DMS79 treated with DMSO at 0.1 percent for 48 hours (cell line): Measurements from ENCODE around the gene KLHL7.
"Not testable (repeated sequence)": the region's sequence is repeated elsewhere in the genome, so short reads cannot be mapped to it uniquely, and the experiment has no call there.

Experiments
- DNase-seq: peaks from one replicate; lab custom pipeline; 2025; lab: John Stamatoyannopoulos, UW

Gene KLHL7

DNA sequence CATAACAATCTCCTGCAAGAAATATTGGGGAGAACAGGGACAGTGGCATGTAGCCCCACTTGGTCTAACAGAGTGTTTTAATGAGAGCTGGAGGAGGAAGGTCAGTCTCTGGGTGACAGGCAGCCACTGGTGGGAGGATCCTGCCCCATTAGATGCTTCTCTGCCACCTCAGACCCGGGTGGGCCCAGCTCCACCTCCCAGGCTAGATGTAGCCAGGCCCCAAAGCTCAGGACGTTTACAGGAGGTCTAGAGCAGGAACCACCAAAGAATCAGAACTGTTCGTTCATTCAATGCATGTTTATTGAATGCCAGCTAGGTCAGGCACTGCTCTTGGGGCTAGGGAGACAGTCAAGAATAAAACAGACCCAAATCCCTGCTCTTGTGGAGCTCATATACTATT lies 112.6 kb downstream of the KLHL7 start:
- DNase-seq: no peak

DNA sequence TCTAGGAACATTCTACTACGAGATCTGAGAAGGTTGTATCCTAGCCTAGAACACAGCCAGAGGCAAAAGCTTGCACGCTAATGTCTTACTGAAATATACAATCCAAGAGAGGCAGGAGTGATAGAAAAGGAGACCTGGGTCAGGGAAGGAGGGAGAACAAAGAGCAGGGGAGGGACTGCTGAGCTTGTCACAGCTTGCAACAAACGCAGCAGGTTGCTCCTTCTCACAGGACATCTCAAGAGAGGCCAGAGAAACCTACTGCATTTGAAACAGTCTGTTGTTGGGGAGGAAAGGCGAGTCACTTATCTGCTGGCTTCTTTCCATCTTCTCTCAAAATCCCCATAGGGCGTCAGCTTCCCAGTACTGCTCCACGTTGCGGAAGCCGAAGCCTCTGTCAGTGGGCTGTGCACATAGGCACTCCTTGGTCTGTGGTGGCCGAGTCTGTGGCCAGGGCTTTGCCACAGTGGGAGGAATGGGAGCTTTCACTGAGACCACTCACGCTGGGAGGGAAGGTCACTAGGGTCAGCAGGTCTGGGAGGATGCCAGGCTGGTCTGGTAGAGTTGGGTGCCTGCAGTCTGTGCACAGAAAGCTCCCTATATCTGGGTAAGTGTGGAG lies 115.2 kb downstream of the KLHL7 start:
- DNase-seq: no peak

DNA sequence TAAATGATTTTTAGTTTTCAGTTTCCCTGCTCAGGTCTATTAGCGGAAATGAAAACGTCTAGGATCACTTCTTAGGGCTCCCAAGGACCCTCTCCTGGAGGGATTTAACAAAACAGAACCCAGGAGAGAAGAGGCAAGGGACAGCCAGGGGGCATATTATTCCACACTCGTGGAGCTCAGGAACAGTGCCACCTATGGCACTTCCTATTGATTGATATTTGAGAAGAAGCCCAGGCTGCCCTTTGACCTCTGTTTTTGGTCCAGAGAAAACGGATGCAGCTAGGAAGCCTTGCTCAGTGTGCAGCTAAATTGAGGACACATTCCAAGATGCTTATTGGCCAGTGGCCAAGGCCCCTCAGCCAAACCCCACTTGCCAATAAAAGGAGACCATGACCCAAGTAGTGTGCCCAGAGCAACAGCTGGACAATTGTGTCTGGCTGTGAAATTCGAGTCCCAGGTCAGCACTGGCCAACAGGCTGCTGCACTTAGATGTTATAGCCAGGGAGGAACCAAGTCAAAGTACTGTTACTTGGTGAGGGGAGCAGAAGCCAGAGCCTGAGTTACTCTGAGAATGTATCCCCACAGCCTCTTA lies 117.0 kb downstream of the KLHL7 start:
- DNase-seq: no peak

DNA sequence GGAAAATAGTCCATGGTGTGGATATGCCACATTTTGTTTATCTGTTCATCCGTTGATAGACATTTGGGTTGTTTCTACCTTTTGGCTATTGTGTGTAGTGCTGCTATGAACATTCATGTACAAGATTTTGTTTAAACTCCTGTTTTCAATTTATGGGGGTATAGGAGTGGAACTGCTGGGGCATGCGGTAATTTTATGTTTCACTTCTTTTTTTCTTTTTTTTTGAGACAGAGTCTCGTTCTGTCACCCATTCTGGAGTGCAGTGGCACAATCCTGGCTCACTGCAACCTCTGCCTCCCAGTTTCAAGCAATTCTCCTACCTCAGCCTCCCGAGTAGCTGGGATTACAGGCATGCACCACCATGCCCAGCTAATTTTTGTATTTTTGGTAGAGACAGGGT lies 118.8 kb downstream of the KLHL7 start:
- DNase-seq: not testable (repeated sequence)

DNA sequence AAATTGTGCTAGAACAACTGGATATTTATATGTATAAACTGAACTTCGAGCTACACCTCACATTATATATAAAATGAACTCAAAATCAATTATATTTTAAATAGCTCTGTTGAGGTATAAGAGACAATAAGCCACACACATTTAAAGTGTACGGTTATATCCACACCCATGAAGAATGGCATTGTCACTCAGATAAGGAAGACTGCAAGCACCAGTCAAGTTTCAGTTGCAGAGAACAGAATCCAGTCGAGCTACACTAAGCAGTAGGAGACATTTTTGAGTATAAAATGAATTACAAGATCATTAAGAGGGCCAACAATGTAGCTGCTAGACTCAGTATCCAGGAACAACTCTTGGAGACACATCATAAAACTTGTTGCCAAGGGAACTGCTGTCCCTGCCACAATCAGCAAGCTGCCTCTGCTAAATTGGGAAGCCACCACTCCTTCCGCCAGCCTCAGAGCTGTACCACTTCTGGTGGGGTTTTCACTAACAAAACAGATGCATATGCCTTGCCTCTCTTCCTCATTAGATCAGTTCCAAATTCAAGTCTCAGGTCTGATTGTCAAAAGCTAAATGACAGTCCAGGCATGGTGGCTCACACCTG lies 121.4 kb downstream of the KLHL7 start:
- no peak for DNase-seq
